Adrenal gland (tissue), 12 donors: ENCODE measurements around the gene DTX4. TPM values are rescaled to one million over a fixed set of nuclear protein-coding genes. Genes with fewer than 3 reads are reported as not detected.

Experiments
- DNase-seq, 7 donors: peaks; one replicate each; pipeline ENCODE4 v3.0.0-alpha.2; 2019 to 2020
- H3K27ac ChIP-seq, 5 donors: fragments of 200-600 bp; sonication (generic) in 4 of 5; 1 replicate in 3 of 5; 2 replicates in 2 of 5; pipeline versions ENCODE4 v1.5.1 to v1.8.0; 2016 to 2020; ENCODE audit warnings: mild to moderate bottlenecking in 1 of 5
- H3K27me3 ChIP-seq: fragments of 200-600 bp; 2 replicates; pipeline ENCODE4 v1.8.0; 2021
- H3K36me3 ChIP-seq, 2 donors: fragments of 200-600 bp; replicated peaks in 1 of 2; 1 replicate in 1 of 2; 2 replicates in 1 of 2; pipeline versions ENCODE4 v1.5.1 to v1.8.0; 2018 to 2022
- H3K4me1 ChIP-seq, 2 donors: fragments of 200-600 bp; replicated peaks in 1 of 2; 1 replicate in 1 of 2; 2 replicates in 1 of 2; pipeline versions ENCODE4 v1.5.1 to v1.8.0; 2018 to 2021
- H3K4me3 ChIP-seq, 4 donors: fragments of 200-600 bp; sonication (generic) in 3 of 4; one replicate each; pipeline ENCODE4 v1.5.1; 2016 to 2018
- H3K9me3 ChIP-seq, 3 donors: fragments of 200-600 bp; sonication (generic) in 1 of 3; replicated peaks in 1 of 3; 1 replicate in 2 of 3; 2 replicates in 1 of 3; pipeline versions ENCODE4 v1.5.1 to v1.8.0; 2016 to 2021
- CTCF ChIP-seq, 6 experiments: fragments of 450-650 bp in 4 of 6; fragments of 200-600 bp in 2 of 6; sonication (generic) in 1 of 6; IDR thresholded peaks; 1 replicate in 5 of 6; 2 replicates in 1 of 6; pipeline versions ENCODE4 v1.5.1 to v1.8.0; 2016 to 2021; ENCODE audit warnings: antibody characterized with exemption in 6 of 6, mild to moderate bottlenecking in 2 of 6, moderate library complexity in 1 of 6
- POLR2A ChIP-seq, 2 donors: fragments of 450-650 bp; IDR thresholded peaks; one replicate each; pipeline ENCODE4 v1.6.1; 2017; ENCODE audit warnings: antibody characterized with exemption in 2 of 2, mild to moderate bottlenecking in 2 of 2, moderate library complexity in 1 of 2
- WGBS, 4 donors: extraction: QIAGEN DNeasy Blood & Tissue Kit in 2 of 4; methylation state at CpG; one replicate each; pipeline versions ENCODE4 v1.1.5 to v1.1.7; 2013 to 2017; 5-methylcytosine and 5-hydroxymethylcytosine counted together
- intact Hi-C, 2 donors: fragments of 100-400 bp; cut with DNase I; formaldehyde crosslinking; loops; one replicate each; pipeline versions ENCODE4 v1.14.1 to v1.15.0; 2022 to 2023
- polyA plus RNA-seq, 3 donors: library from polyadenylated mRNA; stranded (reverse); fragments of 200-250 nt in 2 of 3; fragments of 350-450 nt in 1 of 3; fragmentation: Illumina TruSeq in 1 of 3; extraction: RNeasy Lipid Tissue Mini Kit (QIAGEN cat#74804) in 1 of 3; gene quantifications; one replicate each; pipeline ENCODE4 v1.2.3, GENCODE V29; 2013 to 2014
- total RNA-seq, 9 donors: library from RNA; depleted of rRNA in 4 of 9; stranded (reverse); fragments of >200 nt in 4 of 9; fragments of 120-200 nt in 1 of 9; fragmentation: NEBNext Ultra II Directional in 1 of 9; extraction: Animal tissue kit (Norgen Biotek cat#: 25700) in 1 of 9; gene quantifications; one replicate each; pipeline versions ENCODE4 v1.1.0 to v1.2.4, GENCODE V29; 2013 to 2023
- donor health status: healthy with polysubstance abuse.
- donor health status: Bipolar disorder and iron deficiency.
- donor health status: DM: yes; HTN: yes; CAD: no.
- donor health status: DM: no; HTN: no; CAD: no.
- donor health status: DM: no; HTN: no; CAD: no.
- donor health status: DM: yes; HTN: yes; CAD: no.

The DTX4 gene
- total and polyA plus RNA-seq, 12 donors: 1.2 to 7.8 (median 3.0) TPM

GRCh38 chr11:59152312-59152951, 19.5 kb upstream of the DTX4 start:
- no peaks in the 10 kb centered on the region for H3K4me1 ChIP-seq
- H3K36me3 ChIP-seq: peaks cover 0 to 5% of the 10 kb centered on the region in 2 donors
- WGBS, 4 donors: 82 to 93% (median 88%) methylated on average over 8 of the region's 8 CpGs
- no peaks in the 10 kb centered on the region for H3K9me3 ChIP-seq
- TF ChIP-seq POLR2A (IDR thresholded peaks at IDR 0.05) (no peak), CTCF (IDR thresholded peaks at IDR 0.05) (no peak)
- no peak for DNase-seq
- intact Hi-C loops: no loop called here
- no peak overlapping the region for H3K4me3 ChIP-seq
- no peaks in the 10 kb centered on the region for H3K27me3 ChIP-seq
- no peak overlapping the region for H3K27ac ChIP-seq

- WGBS, 4 donors: 87 to 93% (median 91%) methylated on average over 5 of the region's 5 CpGs
- H3K9me3 ChIP-seq: no peaks in the 10 kb centered on the region
- no peaks in the 10 kb centered on the region for H3K36me3 ChIP-seq
- no peak overlapping the region for H3K27ac ChIP-seq
- DNase-seq: no peak
- TF ChIP-seq POLR2A (IDR thresholded peaks at IDR 0.05) (no peak), CTCF (IDR thresholded peaks at IDR 0.05) (no peak)
- intact Hi-C loops: no loop called here
- H3K27me3 ChIP-seq: no peaks in the 10 kb centered on the region
- no peak overlapping the region for H3K4me3 ChIP-seq
- H3K4me1 ChIP-seq: no peaks in the 10 kb centered on the region
These were observed 17.3 kb upstream of the DTX4 start for GRCh38 chr11:59154610-59155009.

GRCh38 chr11:59157433-59157832, 14.5 kb upstream of the DTX4 start:
- intact Hi-C loops: no loop called here
- DNase-seq: no peak
- WGBS, 4 donors: 48 to 57% (median 50%) methylated on average over 3 of the region's 3 CpGs

More at GRCh38 chr11:59157433-59157832, 14.5 kb upstream of the DTX4 start:
- H3K36me3 ChIP-seq: no peaks in the 10 kb centered on the region
- TF ChIP-seq POLR2A (IDR thresholded peaks at IDR 0.05): no peak
- no peak for TF ChIP-seq CTCF (IDR thresholded peaks at IDR 0.05)
- no peaks in the 10 kb centered on the region for H3K9me3 ChIP-seq
- no peaks in the 10 kb centered on the region for H3K4me1 ChIP-seq
- H3K27me3 ChIP-seq: no peaks in the 10 kb centered on the region
- H3K4me3 ChIP-seq: no peak overlapping the region
- H3K27ac ChIP-seq: no peak overlapping the region
